HG03521 (cell line): Measurements from ENCODE around the gene BMP6.
"Not testable (repeated sequence)": the region's sequence is repeated elsewhere in the genome, so short reads cannot be mapped to it uniquely, and the experiment has no call there.

Source experiments
- ATAC-seq: cut with Tn5 transposase; IDR thresholded peaks from one replicate; pipeline ENCODE4 v1.9.1; 2021; ENCODE audit warnings: mild to moderate bottlenecking, moderate library complexity; ENCODE audit not compliant: unreplicated experiment

Gene BMP6

GRCh38 chr6:7880718-7881107 is 154.8 kb downstream of the BMP6 start:
- no peak for ATAC-seq

DNA sequence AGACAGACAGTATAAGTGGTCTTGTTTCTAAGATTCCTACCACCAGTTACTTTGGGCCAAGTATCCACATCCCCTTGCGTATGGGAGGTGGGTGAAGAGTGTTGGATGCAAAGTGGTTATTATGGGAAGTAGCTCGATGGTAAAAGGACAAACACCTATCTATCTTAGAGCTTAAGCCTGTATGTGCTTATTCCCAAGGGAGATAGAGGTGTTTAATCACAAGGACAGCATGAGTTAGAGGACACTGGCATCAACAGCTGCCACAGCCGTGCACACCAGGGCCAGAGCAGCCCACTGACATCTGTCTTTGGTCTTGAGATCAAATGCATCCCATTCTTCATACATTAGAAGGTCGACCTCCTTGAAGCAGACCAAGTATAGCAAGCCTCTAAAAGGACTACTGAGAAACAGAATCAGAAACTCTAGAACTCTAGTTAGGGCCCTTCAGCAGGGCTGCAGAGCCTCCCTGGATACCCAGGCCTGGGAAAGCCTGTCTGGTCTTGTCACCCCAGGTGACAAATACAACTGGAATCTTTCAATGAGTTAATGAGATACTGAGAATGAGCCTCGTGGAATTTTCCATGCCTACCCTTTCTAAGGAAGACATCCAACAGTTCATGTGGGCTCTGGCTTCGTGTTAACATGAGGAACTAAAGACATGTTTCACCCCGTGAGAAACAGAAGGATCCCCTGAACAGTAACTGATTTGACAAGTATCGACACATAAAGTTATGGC is 156.0 kb downstream of the BMP6 start:
- no peak for ATAC-seq

DNA sequence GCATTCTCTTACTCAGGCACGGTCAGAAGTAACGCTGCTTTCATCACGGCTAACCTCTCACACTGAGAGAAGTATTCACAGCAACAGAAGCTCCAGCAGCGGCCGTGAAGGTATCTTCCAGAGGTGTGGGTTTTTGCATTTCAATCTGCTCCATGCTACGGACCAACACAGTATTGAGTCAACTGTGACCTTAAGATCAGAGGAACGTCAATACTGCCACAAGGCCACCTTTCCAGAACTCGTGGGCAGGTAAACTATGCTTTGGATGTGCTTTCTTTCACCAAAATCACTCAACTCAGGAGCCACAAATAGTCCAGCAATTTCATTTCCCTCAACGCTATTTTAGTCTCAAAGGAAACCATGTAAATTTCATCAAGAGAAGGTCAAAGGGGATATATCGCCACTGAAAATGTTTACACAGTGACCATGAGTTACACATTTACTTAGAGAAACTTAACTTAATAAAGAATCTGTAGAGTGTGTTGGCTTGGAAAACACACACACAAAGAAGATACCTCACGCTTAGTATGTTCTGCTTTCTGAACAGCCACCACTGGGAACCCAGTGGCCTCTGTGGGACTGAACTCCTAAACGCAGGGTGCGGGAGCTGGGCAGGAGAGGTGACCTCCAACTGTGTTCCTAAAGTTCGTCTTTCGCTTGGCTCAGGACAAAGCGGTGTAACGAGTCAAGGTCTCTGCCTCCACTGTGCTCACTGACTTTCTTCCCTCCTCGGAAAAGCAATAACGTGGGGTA is 156.8 kb downstream of the BMP6 start:
- ATAC-seq, result no peak

GRCh38 chr6:7883381-7883780 is 157.5 kb downstream of the BMP6 start:
- no peak for ATAC-seq

- ATAC-seq, result no peak
Observed at GRCh38 chr6:7886132-7886531, 160.2 kb downstream of the BMP6 start.

- ATAC-seq, result no peak
Observed at GRCh38 chr6:7887278-7887991, 161.5 kb downstream of the BMP6 start.

DNA sequence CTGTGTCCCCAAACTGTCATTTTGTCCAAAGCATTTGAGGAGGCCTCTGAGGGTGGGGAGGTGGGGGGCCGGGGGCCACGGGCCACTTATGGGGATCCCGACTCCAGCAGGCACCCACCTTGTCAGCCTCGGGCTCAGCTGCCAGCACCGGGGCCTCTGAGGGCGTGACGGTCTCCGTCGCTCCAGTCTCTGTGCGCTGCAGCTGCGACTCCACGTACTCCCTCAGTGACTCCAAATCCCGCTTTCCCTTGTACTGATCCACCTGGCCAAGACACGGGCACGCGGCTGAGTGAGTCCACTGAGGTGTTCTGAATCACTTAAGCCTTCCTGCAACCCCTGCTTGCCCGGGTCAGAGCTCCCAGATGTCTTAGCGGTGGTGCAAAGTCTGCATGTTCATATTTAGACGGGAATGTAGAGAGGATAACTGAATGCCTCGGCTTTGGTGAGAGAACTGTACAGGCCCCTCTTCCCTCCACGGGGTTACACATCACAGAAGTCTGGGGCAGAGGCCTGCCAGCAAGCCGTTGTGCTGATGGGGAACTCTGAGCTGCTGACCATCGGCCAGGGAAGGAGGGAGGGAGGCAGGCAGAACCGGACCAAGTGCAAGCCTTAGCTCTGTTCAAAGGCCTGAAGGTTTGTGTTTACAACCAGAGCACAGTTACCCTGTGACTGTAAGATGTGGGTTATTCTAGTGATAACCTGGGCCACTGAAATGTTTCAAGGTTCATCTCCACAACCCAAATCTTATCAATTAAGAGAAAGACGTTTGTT is 162.9 kb downstream of the BMP6 start:
- no peak for ATAC-seq

GRCh38 chr6:7891078-7891872 is 165.4 kb downstream of the BMP6 start:
- no peak for ATAC-seq

- ATAC-seq, result not testable (repeated sequence)
Observed at GRCh38 chr6:7892367-7892766, 166.5 kb downstream of the BMP6 start.

DNA sequence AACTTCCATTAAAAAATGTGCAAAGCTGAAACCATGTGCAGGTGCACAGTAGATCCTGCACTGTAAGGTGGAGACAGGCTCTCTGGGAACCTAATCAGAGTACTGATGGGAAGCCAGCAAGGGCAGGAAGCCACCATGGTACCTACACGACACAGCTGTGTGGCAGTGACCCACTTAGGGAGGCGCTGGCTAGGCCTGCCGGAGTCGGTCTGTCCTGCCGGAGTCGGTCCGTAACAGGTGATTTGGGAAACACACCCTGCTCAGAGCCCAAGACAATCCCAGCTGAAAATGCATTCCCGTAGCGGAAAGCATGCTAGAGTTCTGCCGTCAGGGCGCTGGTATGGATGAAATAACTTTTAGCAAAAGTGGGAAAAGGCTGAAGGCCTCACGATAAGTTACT is 167.4 kb downstream of the BMP6 start:
- ATAC-seq, result no peak

DNA sequence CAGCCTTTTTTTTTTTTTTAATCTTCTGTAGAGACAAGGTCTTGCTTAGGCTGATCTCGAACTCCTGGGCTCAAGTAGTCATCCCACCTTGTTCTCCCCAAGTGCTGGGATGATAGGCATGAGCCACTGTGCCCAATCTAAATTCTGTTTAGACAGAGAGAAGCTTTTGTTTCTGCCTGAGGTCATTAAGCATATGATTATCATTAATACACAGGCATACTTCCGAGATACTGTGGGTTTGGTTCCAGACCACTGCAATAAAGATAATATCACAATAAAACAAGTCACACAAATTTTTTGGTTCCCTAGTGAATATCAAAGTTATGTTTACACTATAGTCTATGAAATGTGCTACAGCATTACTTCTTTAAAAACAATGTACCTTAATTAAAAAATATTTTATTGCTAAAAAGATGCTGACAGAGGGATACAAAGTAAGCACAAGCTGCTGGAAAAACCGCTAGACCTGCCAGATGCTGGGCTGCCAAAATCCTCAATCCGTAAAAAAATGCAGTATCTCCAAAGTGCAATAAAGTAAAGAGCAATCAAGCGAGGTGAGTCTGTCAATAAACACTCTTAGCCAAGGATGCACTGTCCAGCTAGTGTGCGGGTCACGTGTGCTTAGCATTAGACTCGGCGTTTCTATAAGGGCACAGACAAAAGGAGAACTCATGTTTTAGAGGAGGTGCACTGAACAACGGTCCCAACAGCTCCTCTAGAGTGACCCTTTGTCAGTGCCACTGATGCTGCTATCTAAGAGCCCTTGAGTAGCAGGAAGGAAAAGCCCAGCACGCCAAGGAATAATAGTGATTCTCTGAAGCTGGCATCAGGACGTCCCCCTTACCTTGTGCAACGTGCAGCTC is 168.6 kb downstream of the BMP6 start:
- ATAC-seq, result no peak

DNA sequence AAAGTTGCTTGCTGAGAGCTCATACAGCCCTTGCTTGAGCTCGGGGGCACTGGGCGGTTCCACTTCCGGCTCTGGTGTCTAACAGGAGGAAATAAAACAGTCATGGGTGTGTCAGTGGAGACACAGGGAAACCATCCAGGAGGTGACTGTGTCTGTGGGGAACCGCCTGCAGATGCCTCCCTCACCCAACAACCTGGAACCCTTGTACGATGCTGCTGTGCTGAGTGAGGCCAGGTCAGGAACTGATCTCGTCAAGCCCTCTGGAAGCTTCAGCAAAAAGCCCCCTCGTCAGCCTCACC is 169.2 kb downstream of the BMP6 start:
- ATAC-seq, result no peak

DNA sequence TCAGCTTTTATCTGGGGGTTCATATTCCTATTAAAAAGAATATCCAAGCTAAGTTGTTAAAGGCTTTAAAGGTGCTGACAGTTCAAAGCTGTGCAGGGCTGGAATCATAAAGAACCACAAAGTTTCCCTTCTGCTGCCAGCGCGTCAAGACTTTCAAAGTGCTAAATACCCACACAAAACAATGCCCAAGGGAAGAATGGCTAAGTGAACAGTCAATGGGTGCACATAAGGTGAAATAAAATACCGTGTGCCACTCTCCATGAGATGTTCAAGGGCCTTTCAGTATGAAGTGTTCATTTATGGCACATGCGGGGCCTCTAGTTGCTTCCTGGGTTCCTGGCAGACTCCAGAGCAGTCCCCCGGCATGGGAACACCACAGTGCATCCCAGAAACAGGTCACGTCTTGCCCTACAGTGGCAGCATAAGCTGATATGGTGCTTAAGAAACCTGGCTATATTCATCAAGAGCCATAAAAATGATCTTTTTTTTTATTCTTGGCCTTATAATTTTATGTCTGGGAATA is 170.6 kb downstream of the BMP6 start:
- no peak for ATAC-seq

- peak; percentile 40 for ATAC-seq
Observed at GRCh38 chr6:7897461-7898192, 171.7 kb downstream of the BMP6 start.

DNA sequence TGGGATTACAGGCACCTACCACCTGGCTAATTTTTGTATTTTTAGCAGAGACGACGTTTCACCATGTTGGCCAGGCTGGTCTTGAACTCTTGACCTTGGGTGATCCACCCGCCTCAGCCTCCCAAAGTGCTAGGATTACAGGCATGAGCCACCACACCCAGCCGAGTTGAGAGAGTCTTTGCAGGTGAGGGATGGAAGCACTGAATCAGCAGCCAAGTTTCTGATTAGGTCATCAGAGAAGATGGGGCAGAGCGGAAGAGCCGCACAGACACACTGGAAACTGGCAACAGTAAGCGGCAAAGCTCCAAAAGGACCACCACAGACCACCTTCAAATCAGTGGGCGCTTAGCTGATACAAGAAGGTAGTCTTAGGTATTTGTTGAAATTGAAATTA is 172.3 kb downstream of the BMP6 start:
- ATAC-seq, result not testable (repeated sequence)

GRCh38 chr6:7899101-7899888 is 173.4 kb downstream of the BMP6 start:
- no peak for ATAC-seq

GRCh38 chr6:7899889-7900213 is 174.0 kb downstream of the BMP6 start:
- no peak for ATAC-seq

DNA sequence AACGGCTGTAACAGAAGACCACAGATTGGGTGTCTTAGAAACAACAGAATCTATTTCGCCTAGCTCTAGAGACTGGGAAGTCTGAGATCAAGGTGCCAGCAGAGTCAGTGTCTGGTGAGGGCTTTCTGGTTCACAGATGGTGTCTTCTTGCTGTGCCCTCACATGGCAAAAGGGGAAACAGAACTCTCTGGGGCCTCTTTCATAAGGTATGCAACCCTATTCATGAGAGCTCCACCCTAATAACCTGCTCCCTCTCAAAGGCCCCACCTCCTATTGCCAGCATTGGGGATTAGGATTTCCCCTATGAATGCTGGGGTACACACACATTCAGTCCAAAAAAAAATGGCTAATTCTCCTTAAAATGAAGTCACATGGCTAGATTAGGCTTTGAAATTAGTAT is 174.7 kb downstream of the BMP6 start:
- no peak for ATAC-seq
